COLO668 (cell line): ENCODE results near the gene IGFBP5.
A peak's percentile ranks its signal among the peaks of the same experiment; 100 is the strongest.

ENCODE experiments used
- DNase-seq: peaks from one replicate; lab custom pipeline; 2025; ENCODE audit not compliant: unreplicated experiment; lab: John Stamatoyannopoulos, UW

IGFBP5 gene

DNA sequence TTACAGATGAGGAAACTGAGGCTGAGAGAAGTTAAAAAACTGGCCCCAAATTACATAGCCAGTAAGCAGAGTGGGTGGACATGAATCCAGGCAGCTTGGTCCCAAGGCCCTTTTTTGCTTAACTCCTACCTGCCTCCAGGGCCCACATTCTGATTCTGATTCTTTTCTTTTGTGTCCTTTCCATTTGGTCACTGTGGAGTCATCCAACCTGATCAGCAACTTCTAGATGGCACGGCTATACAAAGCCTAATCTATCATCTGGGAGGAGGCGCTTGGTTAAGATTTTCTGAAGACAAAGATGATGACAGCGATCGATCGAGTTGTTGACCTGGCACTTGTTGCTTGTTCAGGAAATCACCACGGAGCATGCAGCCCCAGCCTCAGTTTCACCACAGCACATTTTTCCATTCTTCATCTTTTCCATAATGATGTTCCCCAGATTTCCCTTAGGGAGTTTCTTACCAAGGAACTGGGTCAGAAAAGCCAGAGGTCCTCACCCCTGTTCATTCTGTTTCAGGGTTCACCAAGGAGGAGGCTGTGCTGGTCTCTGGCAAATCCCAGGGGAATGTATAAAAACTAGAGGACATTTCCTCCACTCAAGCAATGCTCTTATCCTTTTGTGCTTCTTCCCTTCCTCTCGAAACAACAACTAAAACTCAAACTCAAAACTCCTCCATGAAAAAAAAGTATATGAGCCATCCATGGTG, 69.0 kb downstream of the IGFBP5 start:
- DNase-seq, result no peak

DNA sequence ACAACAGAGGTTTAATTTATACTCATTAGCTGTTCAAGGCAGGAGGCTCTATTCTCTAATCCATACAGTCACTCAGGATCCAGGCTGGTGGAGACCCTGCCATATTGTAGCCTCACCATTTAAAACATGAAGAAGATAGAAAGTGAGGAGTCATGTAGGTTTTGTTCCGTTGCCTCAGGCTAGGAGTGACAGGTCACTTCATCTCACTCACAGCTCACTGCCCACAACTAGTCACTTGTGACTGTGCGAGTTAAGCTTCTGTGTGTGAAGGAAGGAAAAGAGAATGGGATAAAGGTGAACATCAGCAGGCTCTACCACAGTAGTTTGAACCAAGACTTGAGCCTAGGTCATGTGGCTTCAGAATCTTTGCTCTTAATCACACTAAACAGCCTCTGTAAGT, 71.1 kb downstream of the IGFBP5 start:
- DNase-seq, result no peak

DNA sequence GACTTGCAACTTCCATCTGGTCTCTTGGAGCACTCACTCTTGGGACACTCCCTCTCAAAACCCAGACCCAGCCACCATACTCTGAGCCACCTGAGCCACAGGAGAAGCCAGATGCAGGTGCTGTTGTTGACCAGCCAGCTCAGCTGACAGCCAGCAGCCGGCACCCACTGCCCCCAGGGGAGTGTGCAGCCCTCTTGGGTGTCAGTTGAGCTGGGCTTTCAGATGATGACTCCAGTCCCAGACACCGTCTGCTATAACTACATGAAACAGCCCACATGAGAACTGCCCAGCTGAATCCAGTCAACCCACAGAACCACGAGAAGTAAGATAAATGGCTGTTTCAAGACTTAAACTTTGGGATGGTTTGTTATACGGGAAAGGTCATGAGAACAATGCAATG, 72.8 kb downstream of the IGFBP5 start:
- DNase-seq, result peak; percentile 48
